ENCODE results near the gene SGMS1. TPM values are rescaled to one million over a fixed set of nuclear protein-coding genes. Genes with fewer than 3 reads are reported as not detected.
A peak's percentile ranks its signal among the peaks of the same experiment; 100 is the strongest.
"Not testable (repeated sequence)": the region's sequence is repeated elsewhere in the genome, so short reads cannot be mapped to it uniquely, and the experiment has no call there.

Gene SGMS1
- total RNA-seq, 1 donor from 2014 or later, result 25.0 TPM

GRCh38 chr10:50576245-50576815, 47.4 kb downstream of the SGMS1 start:
- peaks cover 6% of the 10 kb centered on the region for H3K36me3 Mint-ChIP-seq (ENCODE audit: insufficient read depth)
- H3K27ac Mint-ChIP-seq, result no peak overlapping the region
- peaks cover 14% of the 10 kb centered on the region for H3K9me3 Mint-ChIP-seq (ENCODE audit: low read depth)
- no peak overlapping the region for H3K4me3 Mint-ChIP-seq (ENCODE audit: low read depth)
- no peak for DNase-seq (ENCODE audit: low spot score, unreplicated experiment)
- H3K4me1 Mint-ChIP-seq (ENCODE audit: low read depth), result peaks cover 51% of the 10 kb centered on the region
- no peaks in the 10 kb centered on the region for H3K27me3 Mint-ChIP-seq
- no peak for TF ChIP-seq CTCF (IDR thresholded peaks at IDR 0.05; ENCODE audit: unreplicated experiment)

- no peak for DNase-seq (ENCODE audit: low spot score, unreplicated experiment)
- H3K27me3 Mint-ChIP-seq, result no peaks in the 10 kb centered on the region
- no peak overlapping the region for H3K4me3 Mint-ChIP-seq (ENCODE audit: low read depth)
- peaks cover 6% of the 10 kb centered on the region for H3K36me3 Mint-ChIP-seq (ENCODE audit: insufficient read depth)
- peaks cover 14% of the 10 kb centered on the region for H3K9me3 Mint-ChIP-seq (ENCODE audit: low read depth)
- no peak for TF ChIP-seq CTCF (IDR thresholded peaks at IDR 0.05; ENCODE audit: unreplicated experiment)
- H3K4me1 Mint-ChIP-seq (ENCODE audit: low read depth), result peaks cover 44% of the 10 kb centered on the region
- H3K27ac Mint-ChIP-seq, result no peak overlapping the region
Observed at GRCh38 chr10:50575477-50576244, 48.1 kb downstream of the SGMS1 start.

GRCh38 chr10:50574931-50575330, 48.8 kb downstream of the SGMS1 start:
- Mint-ChIP-seq H3K9me3 (ENCODE audit: low read depth) (peaks cover 14% of the 10 kb centered on the region), H3K4me1 (ENCODE audit: low read depth) (peaks cover 37% of the 10 kb centered on the region), H3K4me3 (ENCODE audit: low read depth) (no peak overlapping the region), H3K36me3 (ENCODE audit: insufficient read depth) (peaks cover 6% of the 10 kb centered on the region), H3K27me3 (no peaks in the 10 kb centered on the region), H3K27ac (no peak overlapping the region)
- DNase-seq (ENCODE audit: low spot score, unreplicated experiment), result no peak
- TF ChIP-seq CTCF (IDR thresholded peaks at IDR 0.05; ENCODE audit: unreplicated experiment), result no peak

GRCh38 chr10:50574305-50574704, 49.5 kb downstream of the SGMS1 start:
- no peak for DNase-seq (ENCODE audit: low spot score, unreplicated experiment)
- Mint-ChIP-seq H3K4me3 (ENCODE audit: low read depth) (no peak overlapping the region), H3K9me3 (ENCODE audit: low read depth) (peaks cover 14% of the 10 kb centered on the region), H3K36me3 (ENCODE audit: insufficient read depth) (peaks cover 6% of the 10 kb centered on the region), H3K27me3 (no peaks in the 10 kb centered on the region), H3K27ac (no peak overlapping the region), H3K4me1 (ENCODE audit: low read depth) (peaks cover 31% of the 10 kb centered on the region)
- TF ChIP-seq CTCF (IDR thresholded peaks at IDR 0.05; ENCODE audit: unreplicated experiment), result peak; percentile 31

- no peak for TF ChIP-seq CTCF (IDR thresholded peaks at IDR 0.05; ENCODE audit: unreplicated experiment)
- Mint-ChIP-seq H3K9me3 (ENCODE audit: low read depth) (peaks cover 14% of the 10 kb centered on the region), H3K36me3 (ENCODE audit: insufficient read depth) (peaks cover 6% of the 10 kb centered on the region), H3K27me3 (no peaks in the 10 kb centered on the region), H3K4me1 (ENCODE audit: low read depth) (peaks cover 12% of the 10 kb centered on the region), H3K27ac (no peak overlapping the region), H3K4me3 (ENCODE audit: low read depth) (no peak overlapping the region)
- no peak for DNase-seq (ENCODE audit: low spot score, unreplicated experiment)
Observed at GRCh38 chr10:50572017-50572491, 51.7 kb downstream of the SGMS1 start.

- DNase-seq (ENCODE audit: low spot score, unreplicated experiment); H3K27ac Mint-ChIP-seq; H3K9me3 Mint-ChIP-seq (ENCODE audit: low read depth); H3K27me3 Mint-ChIP-seq; H3K36me3 Mint-ChIP-seq (ENCODE audit: insufficient read depth); H3K4me3 Mint-ChIP-seq (ENCODE audit: low read depth): not testable (repeated sequence)
- H3K4me1 Mint-ChIP-seq (ENCODE audit: low read depth), result peaks cover 33% of the 10 kb centered on the region
Observed at GRCh38 chr10:50568750-50569149, 55.0 kb downstream of the SGMS1 start.

Measured in progenitor cell of endocrine pancreas (in vitro differentiated cells).